ENCODE results near the gene DGCR6L.
A peak's percentile ranks its signal among the peaks of the same experiment; 100 is the strongest.
"Not testable (repeated sequence)": the region's sequence is repeated elsewhere in the genome, so short reads cannot be mapped to it uniquely, and the experiment has no call there.

Gene DGCR6L

DNA sequence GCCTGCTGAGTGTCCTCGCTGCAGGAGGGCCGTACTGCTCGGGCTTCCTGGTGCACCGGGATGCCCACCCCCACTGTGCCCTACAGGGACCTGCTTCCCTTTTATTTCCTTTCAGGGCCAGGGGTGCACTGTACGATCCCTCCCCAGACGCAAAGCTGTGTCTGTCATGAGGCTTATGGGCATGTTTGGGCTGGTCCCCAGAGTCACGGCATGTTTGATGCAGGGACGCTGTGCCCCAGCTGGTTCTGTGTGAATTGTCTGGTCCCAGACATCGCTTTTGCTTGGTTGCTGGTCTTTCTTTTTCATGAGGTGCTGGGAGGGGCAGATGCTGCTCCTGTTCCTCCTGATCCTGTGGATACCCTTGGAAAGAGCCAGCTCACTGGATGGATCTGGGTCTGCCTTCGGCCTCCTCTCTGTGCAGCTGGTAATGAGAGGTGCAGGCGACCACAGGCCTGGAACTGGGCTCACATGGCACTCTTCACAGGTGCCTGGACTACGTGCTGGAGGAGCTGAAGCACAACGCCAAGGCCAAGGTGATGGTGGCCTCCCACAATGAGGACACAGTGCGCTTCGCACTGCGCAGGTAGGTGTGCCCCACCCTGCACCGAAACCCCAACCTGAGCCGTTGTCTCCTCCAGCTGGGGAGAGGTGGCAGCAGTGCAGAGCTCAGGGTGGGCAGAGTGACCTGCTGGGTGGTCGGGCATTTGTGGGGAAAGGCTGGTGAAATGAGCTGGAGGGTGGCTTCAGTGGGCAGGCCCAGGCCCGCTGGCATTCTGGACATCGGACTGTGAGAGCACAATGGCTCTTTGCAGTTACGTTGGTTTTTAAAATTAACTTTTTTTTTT, 10.8 kb downstream of the DGCR6L start:
- DNase-seq, result not testable (repeated sequence)

GRCh38 chr22:20307448-20308447, 12.1 kb downstream of the DGCR6L start:
- DNase-seq, result not testable (repeated sequence)

DNA sequence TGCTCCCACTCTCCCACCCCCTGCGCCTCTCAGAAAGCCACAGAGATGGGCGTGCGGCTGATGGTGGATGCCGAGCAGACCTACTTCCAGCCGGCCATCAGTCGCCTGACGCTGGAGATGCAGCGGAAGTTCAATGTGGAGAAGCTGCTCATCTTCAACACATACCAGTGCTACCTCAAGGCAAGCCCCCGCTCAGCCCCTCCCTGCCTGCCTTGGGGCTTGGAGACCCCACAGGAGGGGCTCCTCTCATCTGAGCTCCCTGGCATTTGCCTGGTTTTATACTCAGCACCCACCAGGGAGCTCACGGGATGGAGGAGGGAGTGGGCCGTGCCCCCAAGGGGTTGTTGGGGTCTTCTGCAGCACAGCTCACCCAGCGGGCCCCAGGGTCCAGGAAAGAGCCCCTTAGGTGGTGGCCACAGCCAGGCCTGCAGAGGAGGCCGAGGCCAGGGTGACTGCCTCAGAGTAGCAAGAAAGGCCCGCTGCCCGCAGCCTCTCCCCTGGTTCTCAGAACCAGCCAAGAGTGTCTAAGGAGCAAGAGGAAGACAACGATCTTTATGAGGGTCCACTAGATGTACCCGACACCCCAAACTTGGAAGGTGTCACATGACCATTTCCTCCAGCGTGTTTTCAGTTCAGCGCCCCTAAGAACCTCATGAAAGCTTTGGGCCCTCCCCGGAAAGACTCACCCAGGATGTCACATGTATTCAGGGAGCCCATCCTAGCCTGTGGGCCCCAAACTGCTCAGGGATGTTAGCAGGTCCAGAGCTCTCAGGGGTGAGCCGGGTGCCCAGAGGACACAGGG, 13.0 kb downstream of the DGCR6L start:
- not testable (repeated sequence) for DNase-seq

DNA sequence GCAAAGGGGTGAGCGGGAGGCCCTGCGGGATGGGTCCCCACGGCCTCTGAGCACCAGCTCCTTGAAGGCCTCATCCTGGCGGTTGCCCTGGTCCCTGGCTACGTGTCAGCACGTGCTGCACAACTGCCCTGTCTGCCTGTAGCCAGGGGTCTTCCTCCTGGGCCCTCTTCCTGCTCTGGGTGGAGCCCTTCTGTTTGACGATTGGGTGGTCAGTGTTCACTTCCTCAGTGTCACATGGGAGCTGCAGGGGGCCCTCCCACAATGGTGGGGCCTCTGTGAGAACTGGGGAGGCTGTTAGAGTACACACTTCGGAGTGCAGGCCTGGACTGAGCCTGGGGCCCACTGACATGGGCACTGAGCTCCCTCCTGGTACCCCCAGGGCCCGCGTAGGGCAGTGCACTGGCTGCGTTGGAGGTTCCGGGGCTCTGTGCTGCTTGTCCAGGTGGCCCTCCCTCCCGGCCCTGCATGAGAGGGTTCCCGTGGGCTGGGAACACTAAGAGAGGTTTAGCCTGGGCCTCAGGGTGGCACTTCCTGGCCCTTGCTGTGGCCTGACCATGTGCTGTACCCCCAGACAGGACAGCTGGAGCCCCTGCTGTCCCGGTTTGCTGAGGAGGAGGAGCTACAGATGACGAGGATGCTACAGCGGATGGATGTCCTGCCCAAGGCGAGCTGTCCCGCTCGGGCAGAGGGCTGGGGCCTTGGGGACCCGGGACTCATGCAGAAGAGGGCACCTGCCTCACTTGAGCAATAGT, 13.8 kb downstream of the DGCR6L start:
- DNase-seq, result no peak

- not testable (repeated sequence) for DNase-seq
Observed at GRCh38 chr22:20305230-20305893, 14.5 kb downstream of the DGCR6L start.

DNA sequence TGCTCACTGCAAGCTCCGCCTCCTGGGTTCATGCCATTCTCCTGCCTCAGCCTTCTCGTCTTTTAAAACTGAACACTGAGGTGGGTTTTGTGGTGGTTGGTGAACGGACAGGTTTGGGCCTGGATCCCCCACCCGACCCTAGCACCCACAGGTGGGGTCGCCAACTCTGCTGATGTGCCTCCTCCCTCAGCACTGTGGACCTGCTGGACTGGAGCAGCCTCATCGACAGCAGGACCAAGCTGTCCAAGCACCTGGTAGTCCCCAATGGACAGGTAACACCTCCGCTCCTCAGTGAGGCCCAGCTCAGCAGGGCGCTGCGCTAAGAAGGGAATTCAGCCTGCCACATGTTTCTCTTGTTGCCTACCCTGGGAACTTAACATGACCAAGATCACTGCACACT, 15.2 kb downstream of the DGCR6L start:
- DNase-seq, result no peak

- not testable (repeated sequence) for DNase-seq
Observed at GRCh38 chr22:20303229-20303534, 16.7 kb downstream of the DGCR6L start.

DNA sequence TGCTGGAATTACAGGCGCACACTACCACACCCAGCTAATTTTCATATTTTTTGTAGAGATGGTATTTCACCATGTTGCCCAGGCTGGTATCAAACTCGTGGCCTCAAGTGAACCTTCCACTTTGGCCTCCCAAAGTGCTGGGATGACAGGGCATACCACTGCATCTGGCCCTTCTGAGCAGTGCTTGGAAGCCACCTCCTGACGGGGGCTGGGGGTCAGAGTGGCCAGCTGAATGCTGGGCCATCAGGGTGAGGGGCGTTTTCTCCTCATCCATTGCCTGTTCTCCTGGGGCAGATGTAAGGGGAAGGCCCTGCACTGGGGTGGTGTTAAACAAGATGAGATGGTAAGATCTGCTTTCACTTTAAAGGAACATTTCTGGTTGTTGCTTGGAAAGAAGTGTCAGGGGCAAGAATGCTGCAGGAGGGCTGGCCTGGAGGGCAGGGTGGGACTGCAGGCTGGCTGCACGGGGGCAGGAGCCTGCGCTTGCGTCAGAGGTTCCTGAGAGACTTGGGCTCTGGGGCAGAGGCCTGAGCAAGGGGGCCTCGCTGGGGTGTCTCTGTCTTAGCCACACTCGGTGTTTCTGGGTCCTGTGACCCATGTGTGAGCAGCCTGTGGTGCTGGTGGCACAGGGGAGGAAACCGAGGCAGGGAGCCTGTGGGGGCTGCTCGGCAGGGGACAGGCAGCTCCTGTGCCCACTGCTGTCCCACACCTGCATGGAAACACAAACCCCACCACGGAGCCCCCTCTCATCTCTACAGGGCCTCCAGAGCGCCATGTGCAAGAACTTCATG, 17.2 kb downstream of the DGCR6L start:
- no peak for DNase-seq

DNA sequence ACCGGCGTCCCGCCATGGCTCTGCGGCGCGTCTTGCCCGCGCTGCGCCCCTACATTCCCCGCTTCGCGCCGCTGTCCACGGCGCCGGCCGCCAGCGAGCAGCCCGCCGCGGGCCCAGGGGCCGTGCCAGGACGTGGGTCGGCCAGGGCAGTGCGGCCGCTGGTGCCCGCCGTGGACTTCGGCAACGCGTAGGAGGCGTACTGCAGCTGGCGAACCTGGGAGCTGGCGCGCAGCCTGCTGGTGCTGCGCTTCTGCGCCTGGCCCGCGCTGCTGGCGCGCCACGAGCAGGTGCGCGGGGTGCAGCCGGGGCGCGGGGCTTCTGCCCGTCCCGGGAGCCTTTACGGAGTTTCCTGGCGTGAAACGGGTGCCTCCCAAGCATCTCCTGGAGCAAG, 20.1 kb downstream of the DGCR6L start:
- peak; percentile 53 for DNase-seq

GRCh38 chr22:20298803-20299745, 20.8 kb downstream of the DGCR6L start:
- DNase-seq, result peak; percentile 86

GRCh38 chr22:20298110-20298802, 21.6 kb downstream of the DGCR6L start:
- DNase-seq, result no peak

DNA sequence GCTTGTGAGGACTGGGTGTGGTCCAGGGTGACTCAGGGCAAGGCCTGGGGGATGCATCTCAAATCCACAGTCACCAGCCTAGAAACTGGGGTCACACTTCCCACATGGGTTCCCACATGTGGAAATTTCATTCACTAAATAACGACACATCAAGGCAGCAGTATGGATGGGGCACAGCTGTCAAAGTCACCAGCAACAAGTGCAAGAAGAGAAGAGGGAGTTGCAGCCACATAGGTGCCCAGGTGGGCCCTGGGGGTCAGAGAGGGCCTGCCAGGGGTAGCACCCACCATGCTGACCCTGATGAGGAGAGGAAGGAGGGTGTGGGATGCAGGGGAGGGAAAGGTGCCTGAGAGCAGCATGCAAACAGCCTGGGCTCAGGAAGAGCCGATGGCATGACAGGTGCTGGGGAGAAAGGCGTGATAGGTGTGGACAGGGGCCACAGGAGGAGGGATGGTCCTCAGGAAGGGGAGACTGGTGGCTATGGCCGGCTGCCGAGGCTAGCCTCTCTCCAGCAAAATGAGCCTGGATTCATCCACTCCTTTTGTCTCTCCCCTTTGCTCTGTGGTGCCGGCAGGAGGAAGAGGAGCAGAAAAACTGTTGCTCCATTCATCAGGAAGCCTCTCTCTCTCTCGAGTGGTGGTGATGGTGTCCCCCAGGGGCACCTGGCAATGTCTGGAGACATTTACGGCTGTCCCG, 22.3 kb downstream of the DGCR6L start:
- DNase-seq, result no peak

DNA sequence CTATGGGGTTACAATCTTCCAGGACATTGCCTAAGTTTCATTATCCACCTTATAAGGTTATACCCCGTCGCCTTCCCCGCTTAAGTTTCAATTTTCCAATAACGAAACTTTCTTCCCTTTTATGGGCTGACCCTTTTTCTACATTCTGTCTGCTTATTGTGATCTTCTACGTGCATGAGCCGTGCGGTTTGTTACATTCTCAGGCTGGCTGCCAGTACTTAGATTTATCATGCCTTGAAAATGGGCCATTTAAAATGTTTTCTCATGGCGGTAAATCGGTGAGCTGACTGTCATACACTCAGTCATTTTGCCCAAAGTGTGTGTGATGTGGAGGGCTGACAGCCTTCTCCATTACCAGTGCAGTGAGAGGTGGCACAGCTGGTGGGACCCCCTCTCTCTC, 23.3 kb downstream of the DGCR6L start:
- DNase-seq, result no peak

DNA sequence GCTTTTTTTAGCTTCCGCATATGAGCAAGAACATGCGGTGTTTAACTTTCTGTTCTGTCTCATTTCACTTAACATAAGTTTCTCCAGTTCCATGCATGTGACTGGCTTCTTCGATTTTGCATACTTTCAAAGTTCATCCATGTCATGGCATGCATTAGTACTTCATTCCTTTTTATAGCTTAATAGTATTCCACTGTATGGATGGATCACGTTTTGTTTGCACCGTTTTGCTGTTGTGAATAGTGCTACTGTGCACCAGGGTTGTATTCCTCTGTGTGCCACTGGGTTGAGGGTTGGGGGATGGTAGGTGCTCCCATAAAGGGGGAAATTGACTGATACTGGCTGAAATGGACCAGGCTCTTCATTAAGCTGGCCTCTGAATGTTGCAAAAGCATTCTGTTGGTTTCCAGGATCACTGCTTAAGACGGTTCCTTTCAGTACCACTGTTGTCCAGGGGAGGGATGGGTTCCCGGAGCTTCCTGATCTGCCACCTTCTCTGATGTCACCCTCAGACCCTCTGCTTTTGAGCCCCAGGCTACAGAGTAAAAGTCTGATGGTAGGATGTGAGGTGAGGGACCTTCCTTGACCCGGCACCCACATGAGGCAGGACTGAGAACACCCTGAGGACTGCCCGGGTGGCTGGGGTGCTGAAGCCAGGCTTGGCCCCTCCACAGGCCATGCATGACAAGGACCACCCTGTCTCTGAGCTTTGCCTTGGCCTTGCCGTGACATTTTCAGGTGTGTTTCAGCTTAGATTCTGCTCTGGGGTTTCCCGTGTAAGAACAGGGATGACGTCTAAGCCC, 24.4 kb downstream of the DGCR6L start:
- DNase-seq, result no peak

DNA sequence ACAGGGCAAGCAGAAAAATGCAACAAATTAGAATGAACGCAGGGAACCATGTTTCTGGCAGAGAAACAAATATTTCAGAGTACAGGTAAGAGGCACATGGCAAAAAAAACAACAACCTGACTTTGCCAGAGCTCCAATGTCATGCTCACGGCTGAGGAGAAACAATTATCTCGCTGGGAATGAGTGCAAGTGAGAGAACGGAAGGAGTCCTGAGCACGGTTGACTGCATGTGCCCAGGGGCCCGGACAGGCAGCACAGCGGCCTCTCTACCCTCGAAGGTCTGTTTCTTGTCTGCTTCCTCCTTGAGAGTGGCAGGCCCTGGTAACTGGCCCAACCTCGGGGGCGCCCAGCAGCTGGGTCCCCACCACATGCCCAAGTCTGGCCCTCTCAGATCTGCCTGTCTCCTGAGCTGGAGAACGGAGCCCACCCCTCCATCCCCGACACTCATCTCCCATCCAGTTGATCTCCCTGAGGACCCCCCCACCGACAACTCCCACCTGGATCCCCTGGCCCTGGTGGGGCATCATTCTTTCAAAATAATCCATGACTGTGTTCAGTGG, 27.1 kb downstream of the DGCR6L start:
- no peak for DNase-seq

- DNase-seq, result no peak
Observed at GRCh38 chr22:20292108-20292507, 27.8 kb downstream of the DGCR6L start.

DNA sequence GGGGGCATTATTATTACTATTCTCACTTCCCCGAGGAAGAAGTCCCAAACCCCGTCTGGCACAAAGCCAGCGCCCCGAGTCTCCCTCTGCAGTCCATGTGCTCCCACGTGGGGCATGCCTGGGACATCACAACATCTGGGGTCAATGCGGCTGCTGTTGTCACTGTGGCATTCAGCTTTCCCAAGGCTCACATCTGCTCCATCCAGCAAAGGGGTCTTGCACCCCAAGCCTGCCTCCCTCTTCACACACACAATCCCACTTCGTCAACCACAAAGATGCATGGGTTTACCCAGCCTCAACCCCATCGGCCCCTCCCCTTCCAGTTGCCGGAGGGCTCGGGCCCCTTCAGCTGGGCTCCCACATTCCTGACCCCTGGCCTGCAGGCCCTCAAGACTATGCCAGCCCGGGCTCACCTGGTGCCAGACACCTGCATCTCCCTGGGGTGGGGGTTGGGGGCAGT, 28.2 kb downstream of the DGCR6L start:
- DNase-seq, result no peak

All from NCI-H2227 treated with DMSO at 0.1 percent for 48 hours (cell line).